CD4-positive, alpha-beta memory T cell (primary cell): Measurements from ENCODE around the gene SNX21. TPM values are rescaled to one million over a fixed set of nuclear protein-coding genes. Genes with fewer than 3 reads are reported as not detected.
A peak's percentile ranks its signal among the peaks of the same experiment; 100 is the strongest.

Experiments used
- CTCF ChIA-PET: fragments of 350-600 bp; sonication (Branson Sonifier 250); formaldehyde crosslinking; loops from one replicate; lab custom pipeline; 2021; ENCODE audit warnings: inconsistent platforms; ENCODE audit not compliant: partially characterized antibody; lab: Charles Lee
- POLR2A ChIA-PET: fragments of 350-600 bp; sonication (Branson Sonifier 250); formaldehyde crosslinking; loops from one replicate; lab custom pipeline; 2021; ENCODE audit not compliant: partially characterized antibody; lab: Charles Lee
- DNase-seq, 5 donors: peaks; one replicate each; pipeline versions ENCODE4 v3.0.0 to v3.0.0-alpha.2; 2020 to 2022; ENCODE audit warnings: mixed read lengths in 1 of 5
- H3K27ac ChIP-seq: one replicate; pipeline ENCODE4 v1.7.0; 2013; ENCODE audit warnings: low read depth, low read length
- H3K27me3 ChIP-seq: 2 replicates; pipeline ENCODE4 v1.7.0; 2013; ENCODE audit warnings: mild to moderate bottlenecking, low read length, moderate library complexity; ENCODE audit not compliant: insufficient read depth
- H3K36me3 ChIP-seq: 2 replicates; pipeline ENCODE4 v1.7.0; 2013; ENCODE audit warnings: mild to moderate bottlenecking, low read length, moderate library complexity; ENCODE audit not compliant: insufficient read depth
- H3K4me1 ChIP-seq: 2 replicates; pipeline ENCODE4 v1.7.0; 2013; ENCODE audit warnings: mild to moderate bottlenecking, low read length, moderate library complexity; ENCODE audit not compliant: insufficient read depth
- H3K4me3 ChIP-seq, 2 donors: one replicate each; pipeline ENCODE4 v1.7.0; 2013; ENCODE audit warnings: low read length in 2 of 2, mild to moderate bottlenecking in 1 of 2
- H3K9me3 ChIP-seq, 2 donors: one replicate each; pipeline ENCODE4 v1.7.0; 2013; ENCODE audit warnings: low read length in 2 of 2, control low read depth in 1 of 2; ENCODE audit not compliant: control insufficient read depth in 1 of 2
- H3K27ac Mint-ChIP-seq, 7 donors: one replicate each; pipeline ENCODE4 v1.8.0; 2020 to 2021; ENCODE audit warnings: mixed read lengths in 7 of 7, mild to moderate bottlenecking in 6 of 7, inconsistent platforms in 3 of 7, moderate library complexity in 3 of 7
- H3K27me3 Mint-ChIP-seq, 2 donors: one replicate each; pipeline ENCODE4 v1.8.0; 2020 to 2021; ENCODE audit warnings: mixed read lengths in 2 of 2
- H3K36me3 Mint-ChIP-seq, 2 donors: one replicate each; pipeline ENCODE4 v1.8.0; 2020 to 2021; ENCODE audit warnings: mixed read lengths in 2 of 2, inconsistent platforms in 1 of 2, mild to moderate bottlenecking in 1 of 2
- H3K4me1 Mint-ChIP-seq, 4 donors: one replicate each; pipeline ENCODE4 v1.8.0; 2020 to 2021; ENCODE audit warnings: mixed read lengths in 4 of 4, mild to moderate bottlenecking in 1 of 4
- H3K4me3 Mint-ChIP-seq, 8 donors: one replicate each; pipeline ENCODE4 v1.8.0; 2020 to 2021; ENCODE audit warnings: mixed read lengths in 8 of 8, mild to moderate bottlenecking in 7 of 8, moderate library complexity in 6 of 8, inconsistent platforms in 3 of 8
- H3K9me3 Mint-ChIP-seq, 8 donors: one replicate each; pipeline ENCODE4 v1.8.0; 2020 to 2021; ENCODE audit warnings: mixed read lengths in 8 of 8, mild to moderate bottlenecking in 5 of 8, inconsistent platforms in 3 of 8, moderate library complexity in 1 of 8
- intact Hi-C: fragments of 100-400 bp; cut with micrococcal nuclease; formaldehyde crosslinking; loops from one replicate; pipeline ENCODE4 v1.15.1; 2023
- polyA plus RNA-seq, 2 donors: library from polyadenylated mRNA; unstranded; fragments of 300-500 nt; fragmentation: Illumina TruSeq; gene quantifications; one replicate each; pipeline ENCODE4 v1.2.3, GENCODE V29; 2021
- total RNA-seq, 2 experiments: library from RNA; stranded (reverse); gene quantifications; one replicate each; pipeline ENCODE4 v1.2.3, GENCODE V29; 2021

The SNX21 gene
- total and polyA plus RNA-seq, 4 experiments from 2014 or later = 0.20 to 3.5 (median 2.2) TPM

DNA sequence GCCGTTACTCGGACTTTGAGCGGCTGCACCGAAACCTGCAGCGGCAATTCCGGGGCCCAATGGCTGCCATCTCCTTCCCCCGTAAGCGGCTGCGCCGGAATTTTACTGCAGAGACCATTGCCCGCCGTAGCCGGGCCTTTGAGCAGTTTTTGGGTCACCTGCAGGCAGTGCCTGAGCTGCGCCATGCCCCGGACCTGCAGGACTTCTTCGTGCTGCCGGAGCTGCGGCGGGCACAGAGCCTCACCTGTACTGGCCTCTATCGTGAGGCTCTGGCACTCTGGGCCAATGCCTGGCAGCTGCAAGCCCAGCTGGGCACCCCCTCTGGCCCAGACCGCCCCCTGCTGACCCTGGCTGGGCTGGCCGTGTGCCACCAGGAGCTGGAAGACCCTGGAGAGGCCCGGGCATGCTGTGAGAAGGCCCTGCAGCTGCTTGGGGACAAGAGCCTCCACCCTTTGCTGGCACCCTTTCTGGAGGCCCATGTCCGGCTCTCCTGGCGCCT lies 7.2 kb downstream of the SNX21 start:
- Histone ChIP-seq H3K27ac (no peak overlapping the region), H3K27me3 (no peaks in the 10 kb centered on the region), H3K4me3 (no peak overlapping the region), H3K4me1 (no peaks in the 10 kb centered on the region), H3K36me3 (peaks cover 42% of the 10 kb centered on the region), H3K9me3 (no peaks in the 10 kb centered on the region)
- intact Hi-C loops = no loop called here
- Mint-ChIP-seq H3K4me1 (no peaks in the 10 kb centered on the region), H3K27me3 (no peaks in the 10 kb centered on the region), H3K27ac (no peak overlapping the region), H3K4me3 (no peak overlapping the region), H3K9me3 (no peaks in the 10 kb centered on the region), H3K36me3 (peaks cover 14 to 32% of the 10 kb centered on the region in 2 donors)
- no peak for DNase-seq
- ChIA-PET POLR2A (no interaction called here), CTCF (interaction anchor here (1.0 to 2.2 kb wide), 3 partner anchors 10 to 129 kb away, joined by 3 to 5 read pairs (median 4); no protein-coding TSS in a partner anchor)

DNA sequence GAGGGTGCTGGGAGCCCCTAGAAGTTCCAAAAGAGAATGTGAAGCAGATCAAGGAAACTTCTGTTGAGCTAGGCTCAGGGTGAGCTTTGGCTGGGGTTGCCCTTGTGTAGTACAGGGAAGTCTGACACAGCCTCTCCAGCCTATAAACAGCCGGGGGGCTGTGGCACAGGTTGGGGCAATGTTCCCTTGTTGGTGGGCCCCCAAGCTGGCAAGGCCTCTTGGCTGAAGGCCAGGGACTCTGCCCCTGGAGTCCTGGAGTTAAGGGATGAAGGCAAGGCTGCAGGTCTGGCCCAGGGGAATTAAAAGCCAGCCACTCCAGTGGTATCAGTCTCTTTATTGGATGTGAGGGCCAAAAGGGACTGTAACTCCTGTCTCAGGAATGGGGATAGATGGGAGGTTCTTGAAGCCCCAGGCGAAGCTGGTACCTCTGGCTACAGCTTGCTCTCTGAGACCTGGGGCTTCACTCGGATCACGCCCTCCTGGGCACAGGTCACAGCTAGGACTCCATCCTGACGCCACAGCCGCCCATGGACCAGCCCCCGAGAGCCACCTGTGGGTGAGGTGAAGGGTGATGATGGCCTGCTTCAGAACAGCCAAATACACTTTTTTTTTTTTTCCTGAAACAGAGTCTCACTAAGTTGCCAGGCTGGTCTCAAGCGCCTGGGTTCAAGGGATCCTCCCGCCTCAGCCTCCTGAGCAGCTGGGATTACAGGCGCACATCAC lies 8.0 kb downstream of the SNX21 start:
- intact Hi-C loops = no loop called here
- ChIA-PET CTCF (interaction anchor here (1.1 to 2.2 kb wide), 2 partner anchors 42 to 128 kb away, joined by 4 to 5 read pairs; no protein-coding TSS in a partner anchor), POLR2A (interaction anchor here (0.8 kb wide), 1 partner anchor 17 kb away, joined by 3 read pairs; no protein-coding TSS in a partner anchor)
- no peaks in the 10 kb centered on the region for H3K4me1 Mint-ChIP-seq
- H3K27ac Mint-ChIP-seq = no peak overlapping the region
- DNase-seq = no peak
- H3K9me3 Mint-ChIP-seq = no peaks in the 10 kb centered on the region
- H3K27me3 ChIP-seq = no peaks in the 10 kb centered on the region
- no peak overlapping the region for H3K27ac ChIP-seq
- H3K4me1 ChIP-seq = no peaks in the 10 kb centered on the region
- no peak overlapping the region for H3K4me3 Mint-ChIP-seq
- no peaks in the 10 kb centered on the region for H3K9me3 ChIP-seq
- no peaks in the 10 kb centered on the region for H3K27me3 Mint-ChIP-seq
- peaks cover 17 to 41% of the 10 kb centered on the region in 2 donors for H3K36me3 Mint-ChIP-seq
- H3K36me3 ChIP-seq = peaks cover 47% of the 10 kb centered on the region
- H3K4me3 ChIP-seq = no peak overlapping the region

DNA sequence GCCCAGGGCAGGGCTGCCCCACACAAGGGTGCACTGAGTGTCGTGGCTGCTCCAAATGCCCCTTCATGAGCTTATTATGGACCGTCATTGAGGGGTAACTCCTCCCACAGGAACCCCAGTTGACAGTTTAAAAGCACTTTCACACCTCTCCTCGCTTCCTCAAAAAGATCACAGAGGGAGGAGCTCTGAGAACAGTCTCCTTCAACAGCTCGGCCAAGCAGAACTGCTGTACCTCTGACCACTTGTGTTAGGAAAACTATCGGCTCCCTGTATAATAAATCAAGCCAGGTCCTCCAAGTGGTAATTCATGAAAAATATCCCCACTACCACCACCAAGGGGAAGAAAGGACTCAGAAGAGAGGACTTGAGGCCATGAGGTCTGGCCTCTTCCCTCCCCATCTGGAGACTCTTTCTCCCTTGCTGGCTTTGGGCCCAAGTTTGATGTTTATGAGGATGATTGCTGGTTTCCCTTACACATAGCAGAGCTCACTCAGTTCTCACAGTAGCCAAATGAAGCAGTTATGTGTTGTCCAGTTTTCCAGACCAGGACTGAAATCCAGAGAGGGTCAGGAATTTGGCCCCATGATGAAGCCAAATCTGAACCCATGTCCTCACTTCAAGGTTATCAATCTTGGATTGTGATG lies 8.7 kb downstream of the SNX21 start:
- peaks cover 17 to 43% of the 10 kb centered on the region in 2 donors for H3K36me3 Mint-ChIP-seq
- H3K27ac Mint-ChIP-seq = peak overlapping the region in 1 of 7 donors; percentile 35
- no peak for DNase-seq
- intact Hi-C loops = no loop called here
- ChIA-PET POLR2A (interaction anchor here (0.8 kb wide), 1 partner anchor 17 kb away, joined by 3 read pairs; no protein-coding TSS in a partner anchor), CTCF (no interaction called here)
- no peak overlapping the region for H3K4me3 Mint-ChIP-seq
- H3K4me1 ChIP-seq = no peaks in the 10 kb centered on the region
- no peaks in the 10 kb centered on the region for H3K4me1 Mint-ChIP-seq
- no peaks in the 10 kb centered on the region for H3K9me3 ChIP-seq
- no peaks in the 10 kb centered on the region for H3K9me3 Mint-ChIP-seq
- H3K4me3 ChIP-seq = no peak overlapping the region
- no peak overlapping the region for H3K27ac ChIP-seq
- H3K36me3 ChIP-seq = peaks cover 50% of the 10 kb centered on the region
- no peaks in the 10 kb centered on the region for H3K27me3 Mint-ChIP-seq
- H3K27me3 ChIP-seq = no peaks in the 10 kb centered on the region

DNA sequence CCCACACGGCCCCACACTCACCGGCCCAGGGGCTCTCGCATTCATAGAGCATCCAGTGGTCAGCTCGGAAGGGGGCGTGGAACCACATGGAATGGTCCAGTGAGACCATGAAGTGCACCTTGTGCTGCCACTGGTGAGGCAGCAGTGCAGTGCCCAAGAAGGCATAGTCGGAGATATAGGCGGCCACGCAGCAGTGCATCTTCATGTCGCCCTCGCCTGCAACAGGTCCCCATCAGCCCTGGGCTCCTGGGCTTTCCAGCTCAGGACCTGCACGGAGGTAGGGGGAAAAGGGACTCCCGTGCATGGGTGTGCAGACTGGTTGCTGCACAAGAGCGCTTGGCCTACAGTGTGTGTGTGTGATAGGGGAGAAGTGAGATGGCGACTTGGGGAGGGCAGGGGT lies 9.9 kb downstream of the SNX21 start:
- POLR2A ChIA-PET = no interaction called here
- Mint-ChIP-seq H3K36me3 (peaks cover 22 to 49% of the 10 kb centered on the region in 2 donors), H3K9me3 (no peaks in the 10 kb centered on the region), H3K4me1 (peaks cover 0 to 2% (median 0%) of the 10 kb centered on the region in 4 donors), H3K4me3 (no peak overlapping the region), H3K27me3 (no peaks in the 10 kb centered on the region), H3K27ac (peak overlapping the region in 2 of 7 donors; percentile 30 to 65)
- DNase-seq = no peak
- H3K4me3 ChIP-seq = no peak overlapping the region
- H3K36me3 ChIP-seq = peaks cover 56% of the 10 kb centered on the region
- no peaks in the 10 kb centered on the region for H3K27me3 ChIP-seq
- CTCF ChIA-PET = no interaction called here
- no peaks in the 10 kb centered on the region for H3K4me1 ChIP-seq
- no peak overlapping the region for H3K27ac ChIP-seq
- H3K9me3 ChIP-seq = no peaks in the 10 kb centered on the region
- intact Hi-C loops = no loop called here

DNA sequence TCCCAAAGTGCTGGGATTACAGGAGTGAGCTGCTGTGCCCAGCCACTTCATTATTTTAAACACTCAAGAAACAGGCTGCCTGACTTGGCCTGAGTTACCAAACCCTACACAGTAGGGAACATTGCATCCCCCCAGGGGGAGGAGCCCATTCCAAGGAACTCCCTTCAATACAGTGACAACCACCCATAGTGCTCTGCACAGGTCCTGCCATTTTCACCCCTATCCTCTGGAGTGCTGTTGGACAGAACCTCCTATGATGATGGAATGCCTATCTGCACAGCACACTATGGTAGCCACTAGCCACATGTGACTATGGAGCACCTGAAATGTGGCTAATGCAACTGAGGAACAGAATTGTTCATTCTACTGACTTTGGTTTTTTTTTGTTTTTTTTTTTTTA lies 11.9 kb downstream of the SNX21 start:
- peaks cover 0 to 6% (median 1%) of the 10 kb centered on the region in 4 donors for H3K4me1 Mint-ChIP-seq
- H3K27ac ChIP-seq = no peak overlapping the region
- H3K36me3 ChIP-seq = peaks cover 60% of the 10 kb centered on the region
- intact Hi-C loops = no loop called here
- H3K27me3 ChIP-seq = no peaks in the 10 kb centered on the region
- ChIA-PET CTCF (no interaction called here), POLR2A (no interaction called here)
- DNase-seq = no peak
- no peaks in the 10 kb centered on the region for H3K27me3 Mint-ChIP-seq
- no peaks in the 10 kb centered on the region for H3K9me3 ChIP-seq
- peaks cover 32 to 58% of the 10 kb centered on the region in 2 donors for H3K36me3 Mint-ChIP-seq
- H3K9me3 Mint-ChIP-seq = no peaks in the 10 kb centered on the region
- H3K4me1 ChIP-seq = no peaks in the 10 kb centered on the region
- no peak overlapping the region for H3K4me3 ChIP-seq
- H3K4me3 Mint-ChIP-seq = peak overlapping the region in 1 of 8 donors; percentile 31
- peak overlapping the region in 1 of 7 donors; percentile 22 for H3K27ac Mint-ChIP-seq

DNA sequence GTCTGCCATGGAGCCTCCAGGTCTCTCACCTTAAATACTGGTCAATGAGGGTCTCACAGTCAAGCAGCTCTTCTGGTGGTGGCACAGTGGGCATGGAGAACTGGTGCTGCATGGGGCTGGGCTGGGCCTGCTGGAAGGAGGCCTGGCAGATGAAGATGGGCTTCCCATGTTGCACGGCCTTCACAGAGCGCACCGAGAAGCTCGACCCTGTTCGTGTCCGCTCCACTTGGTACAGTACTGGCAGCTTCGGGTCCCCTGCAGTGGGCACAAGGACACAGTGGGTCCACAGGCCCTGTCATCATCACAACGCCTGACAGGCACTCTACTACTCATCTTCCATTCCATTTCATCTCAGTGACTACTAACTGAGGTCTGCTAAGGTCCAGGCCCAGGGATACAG lies 14.8 kb downstream of the SNX21 start:
- Mint-ChIP-seq H3K9me3 (no peaks in the 10 kb centered on the region), H3K4me3 (no peak overlapping the region), H3K27ac (no peak overlapping the region), H3K4me1 (peaks cover under 1 to 16% (median 2%) of the 10 kb centered on the region in 4 donors), H3K36me3 (peaks cover 38 to 57% of the 10 kb centered on the region in 2 donors), H3K27me3 (no peaks in the 10 kb centered on the region)
- no peaks in the 10 kb centered on the region for H3K9me3 ChIP-seq
- POLR2A ChIA-PET = no interaction called here
- no peaks in the 10 kb centered on the region for H3K4me1 ChIP-seq
- no peak overlapping the region for H3K27ac ChIP-seq
- H3K27me3 ChIP-seq = no peaks in the 10 kb centered on the region
- no peak overlapping the region for H3K4me3 ChIP-seq
- intact Hi-C loops = no loop called here
- CTCF ChIA-PET = no interaction called here
- DNase-seq = no peak
- H3K36me3 ChIP-seq = peaks cover 48% of the 10 kb centered on the region

DNA sequence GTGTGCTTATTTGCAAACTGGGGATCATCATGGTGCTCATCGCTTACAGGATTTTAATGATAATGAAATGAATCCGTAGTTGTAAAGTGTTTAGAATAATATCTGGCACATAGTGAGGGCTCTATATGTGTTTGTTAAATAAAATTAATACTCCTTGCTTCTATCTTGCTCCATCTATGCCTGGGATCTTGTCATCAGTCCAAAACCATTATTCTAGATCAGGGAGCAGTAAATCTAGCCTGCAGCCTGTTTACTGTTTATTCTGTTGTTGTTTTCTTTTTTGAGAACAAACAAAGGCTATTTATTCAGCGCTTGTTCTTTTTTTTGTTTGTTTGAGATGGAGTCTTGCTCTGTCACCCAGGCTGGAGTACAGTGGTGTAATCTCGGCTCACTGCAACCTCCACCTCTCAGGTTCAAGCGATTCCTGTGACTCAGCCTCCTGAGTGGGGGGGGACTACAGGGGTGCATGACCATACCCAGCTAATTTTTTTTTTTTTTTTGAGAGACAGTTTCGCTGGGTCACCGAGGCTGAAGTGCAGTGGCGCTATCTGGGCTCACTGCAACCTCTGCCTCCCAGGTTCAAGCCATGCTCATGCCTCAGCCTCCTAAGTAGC lies 15.5 kb downstream of the SNX21 start:
- intact Hi-C loops = no loop called here
- peaks cover 48% of the 10 kb centered on the region for H3K36me3 ChIP-seq
- no peaks in the 10 kb centered on the region for H3K4me1 ChIP-seq
- Mint-ChIP-seq H3K36me3 (peaks cover 42 to 56% of the 10 kb centered on the region in 2 donors), H3K9me3 (no peaks in the 10 kb centered on the region), H3K27me3 (no peaks in the 10 kb centered on the region), H3K4me3 (no peak overlapping the region), H3K27ac (peak overlapping the region in 2 of 7 donors; percentile 6 to 12), H3K4me1 (peaks cover 2 to 22% (median 6%) of the 10 kb centered on the region in 4 donors)
- ChIA-PET CTCF (interaction anchor here (0.6 kb wide), 1 partner anchor 112 kb away, joined by 3 read pairs; no protein-coding TSS in a partner anchor), POLR2A (interaction anchor here (1.3 kb wide), 1 partner anchor 32 kb away, joined by 6 read pairs; the partner anchor contains the start of gene ZSWIM1)
- H3K27me3 ChIP-seq = no peaks in the 10 kb centered on the region
- no peak overlapping the region for H3K4me3 ChIP-seq
- H3K27ac ChIP-seq = no peak overlapping the region
- no peak for DNase-seq
- no peaks in the 10 kb centered on the region for H3K9me3 ChIP-seq
